NB4 (cell line): ENCODE results near the gene GALNS.

Experiments
- MYC ChIP-seq: IDR thresholded peaks from 2 replicates; pipeline ENCODE4 v1.6.1; 2011; ENCODE audit warnings: low read depth, low read length
- POLR2A ChIP-seq: IDR thresholded peaks from 2 replicates; pipeline ENCODE4 v1.6.1; 2011; ENCODE audit warnings: mild to moderate bottlenecking; ENCODE audit not compliant: insufficient read length; ENCODE audit errors: extremely low read depth
- TF ChIP-seq, protein P1 (sequence below): IDR thresholded peaks from one replicate; pipeline ENCODE4 v1.5.1; 2012; ENCODE audit warnings: low read depth, low read length
- TF ChIP-seq, protein P2 (sequence below): IDR thresholded peaks from 2 replicates; pipeline ENCODE4 v1.6.1; 2011; ENCODE audit warnings: low read depth, low read length

DNA sequence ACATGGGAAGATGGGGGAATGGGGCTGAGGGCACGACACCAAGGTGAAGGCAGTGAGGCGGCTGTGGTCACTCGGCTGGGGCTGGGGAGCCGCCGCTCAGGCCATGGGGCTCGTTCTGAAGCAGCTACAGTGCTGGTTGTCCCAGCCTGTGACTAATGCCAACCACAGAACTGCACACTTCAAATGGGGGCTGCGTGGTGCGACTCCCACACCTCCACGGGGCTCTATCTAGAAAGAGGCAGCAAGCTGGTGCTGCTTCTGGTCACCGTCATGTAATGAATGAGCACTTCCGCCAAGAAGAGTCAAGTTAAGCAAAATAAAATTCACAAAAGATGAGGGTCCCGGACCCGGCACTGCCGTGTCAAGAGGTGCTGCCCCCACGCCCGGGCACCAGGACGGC, 20.0 kb downstream of the GALNS start:
- TF ChIP-seq, protein P1, sequence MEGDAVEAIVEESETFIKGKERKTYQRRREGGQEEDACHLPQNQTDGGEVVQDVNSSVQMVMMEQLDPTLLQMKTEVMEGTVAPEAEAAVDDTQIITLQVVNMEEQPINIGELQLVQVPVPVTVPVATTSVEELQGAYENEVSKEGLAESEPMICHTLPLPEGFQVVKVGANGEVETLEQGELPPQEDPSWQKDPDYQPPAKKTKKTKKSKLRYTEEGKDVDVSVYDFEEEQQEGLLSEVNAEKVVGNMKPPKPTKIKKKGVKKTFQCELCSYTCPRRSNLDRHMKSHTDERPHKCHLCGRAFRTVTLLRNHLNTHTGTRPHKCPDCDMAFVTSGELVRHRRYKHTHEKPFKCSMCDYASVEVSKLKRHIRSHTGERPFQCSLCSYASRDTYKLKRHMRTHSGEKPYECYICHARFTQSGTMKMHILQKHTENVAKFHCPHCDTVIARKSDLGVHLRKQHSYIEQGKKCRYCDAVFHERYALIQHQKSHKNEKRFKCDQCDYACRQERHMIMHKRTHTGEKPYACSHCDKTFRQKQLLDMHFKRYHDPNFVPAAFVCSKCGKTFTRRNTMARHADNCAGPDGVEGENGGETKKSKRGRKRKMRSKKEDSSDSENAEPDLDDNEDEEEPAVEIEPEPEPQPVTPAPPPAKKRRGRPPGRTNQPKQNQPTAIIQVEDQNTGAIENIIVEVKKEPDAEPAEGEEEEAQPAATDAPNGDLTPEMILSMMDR: no peak
- TF ChIP-seq POLR2A (no peak), MYC (no peak; the same call in 1 of the 2 replicates)
- TF ChIP-seq, protein P2, sequence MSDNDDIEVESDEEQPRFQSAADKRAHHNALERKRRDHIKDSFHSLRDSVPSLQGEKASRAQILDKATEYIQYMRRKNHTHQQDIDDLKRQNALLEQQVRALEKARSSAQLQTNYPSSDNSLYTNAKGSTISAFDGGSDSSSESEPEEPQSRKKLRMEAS: peak; percentile 55
